HG03354 (cell line): ENCODE measurements around the gene SEC16A.

Source experiments
- ATAC-seq: cut with Tn5 transposase; IDR thresholded peaks from one replicate; pipeline ENCODE4 v1.9.1; 2021; ENCODE audit warnings: mild to moderate bottlenecking; ENCODE audit not compliant: unreplicated experiment, poor library complexity, severe bottlenecking

The SEC16A gene

GRCh38 chr9:136505406-136506403, 22.9 kb upstream of the SEC16A start:
- ATAC-seq: no peak

- ATAC-seq: no peak
Observed at GRCh38 chr9:136504512-136505348, 21.9 kb upstream of the SEC16A start.

GRCh38 chr9:136502940-136503550, 20.2 kb upstream of the SEC16A start:
- no peak for ATAC-seq

- ATAC-seq: no peak
Observed at GRCh38 chr9:136502196-136502595, 19.4 kb upstream of the SEC16A start.

- no peak for ATAC-seq
Observed at GRCh38 chr9:136501686-136502085, 18.8 kb upstream of the SEC16A start.

- ATAC-seq: no peak
Observed at GRCh38 chr9:136499935-136500910, 17.4 kb upstream of the SEC16A start.

GRCh38 chr9:136499071-136499934, 16.5 kb upstream of the SEC16A start:
- no peak for ATAC-seq

- ATAC-seq: no peak
Observed at GRCh38 chr9:136497916-136498695, 15.3 kb upstream of the SEC16A start.

- ATAC-seq: no peak
Observed at GRCh38 chr9:136496801-136497620, 14.2 kb upstream of the SEC16A start.

- ATAC-seq: no peak
Observed at GRCh38 chr9:136496181-136496580, 13.3 kb upstream of the SEC16A start.

- ATAC-seq: no peak
Observed at GRCh38 chr9:136495238-136495800, 12.5 kb upstream of the SEC16A start.

GRCh38 chr9:136494531-136495215, 11.8 kb upstream of the SEC16A start:
- ATAC-seq: no peak

GRCh38 chr9:136494012-136494411, 11.2 kb upstream of the SEC16A start:
- no peak for ATAC-seq

- ATAC-seq: no peak
Observed at GRCh38 chr9:136493567-136493971, 10.7 kb upstream of the SEC16A start.

GRCh38 chr9:136492978-136493522, 10.2 kb upstream of the SEC16A start:
- no peak for ATAC-seq
